A673 (cell line): ENCODE results near the gene IGLL5.

Source experiments
- EZH2 ChIP-seq: fragments of 200-600 bp; sonication (generic); IDR thresholded peaks from 2 replicates; pipeline ENCODE4 v1.6.1; 2017; ENCODE audit warnings: borderline replicate concordance, low read depth, mild to moderate bottlenecking, mixed read lengths, antibody characterized with exemption, low read length; ENCODE audit not compliant: poor library complexity, severe bottlenecking
- TF ChIP-seq, protein P1 (sequence below): fragments of 300-800, 200-600 bp; sonication (generic); conservative IDR thresholded peaks from 2 replicates; pipeline ENCODE4 v1.5.1; 2017; ENCODE audit warnings: low read depth, mild to moderate bottlenecking, antibody characterized with exemption, low read length, moderate library complexity, mixed read lengths

DNA sequence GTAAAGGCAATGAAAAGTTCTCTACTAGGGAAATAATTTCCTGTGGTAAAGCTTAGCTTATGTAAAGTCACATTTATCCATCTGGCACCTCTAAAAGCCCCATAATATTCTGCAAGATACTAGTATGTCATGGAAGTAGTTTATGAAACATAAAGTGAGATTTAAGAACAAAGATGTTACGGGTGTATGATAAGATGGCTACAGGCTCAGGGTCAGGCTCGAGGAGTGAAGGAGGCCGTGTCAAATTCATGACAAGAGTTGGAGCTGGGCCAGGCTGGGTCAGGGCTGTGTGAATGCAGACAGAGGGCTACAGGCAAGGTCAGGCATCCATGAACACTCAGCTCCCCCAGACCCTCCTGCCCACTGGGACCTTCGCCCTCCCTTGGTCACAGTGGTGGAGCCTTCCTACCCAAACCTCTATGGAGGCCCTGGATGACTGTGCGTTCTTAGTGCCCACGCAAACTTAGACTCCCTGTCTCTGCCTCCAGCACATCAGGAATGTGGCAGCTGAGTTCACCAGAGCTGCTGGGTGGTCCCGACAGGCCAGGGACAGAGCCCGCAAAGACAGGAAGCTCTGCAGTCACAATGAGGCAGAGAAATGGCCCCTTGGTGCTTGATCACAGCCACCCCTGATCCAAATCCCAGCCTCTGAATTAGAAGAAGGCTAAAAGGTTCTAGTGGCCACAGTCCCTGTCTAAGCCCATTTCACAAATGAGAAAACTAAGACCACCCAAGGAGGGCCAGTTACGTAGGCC, 14.8 kb downstream of the IGLL5 start:
- TF ChIP-seq, protein P1, sequence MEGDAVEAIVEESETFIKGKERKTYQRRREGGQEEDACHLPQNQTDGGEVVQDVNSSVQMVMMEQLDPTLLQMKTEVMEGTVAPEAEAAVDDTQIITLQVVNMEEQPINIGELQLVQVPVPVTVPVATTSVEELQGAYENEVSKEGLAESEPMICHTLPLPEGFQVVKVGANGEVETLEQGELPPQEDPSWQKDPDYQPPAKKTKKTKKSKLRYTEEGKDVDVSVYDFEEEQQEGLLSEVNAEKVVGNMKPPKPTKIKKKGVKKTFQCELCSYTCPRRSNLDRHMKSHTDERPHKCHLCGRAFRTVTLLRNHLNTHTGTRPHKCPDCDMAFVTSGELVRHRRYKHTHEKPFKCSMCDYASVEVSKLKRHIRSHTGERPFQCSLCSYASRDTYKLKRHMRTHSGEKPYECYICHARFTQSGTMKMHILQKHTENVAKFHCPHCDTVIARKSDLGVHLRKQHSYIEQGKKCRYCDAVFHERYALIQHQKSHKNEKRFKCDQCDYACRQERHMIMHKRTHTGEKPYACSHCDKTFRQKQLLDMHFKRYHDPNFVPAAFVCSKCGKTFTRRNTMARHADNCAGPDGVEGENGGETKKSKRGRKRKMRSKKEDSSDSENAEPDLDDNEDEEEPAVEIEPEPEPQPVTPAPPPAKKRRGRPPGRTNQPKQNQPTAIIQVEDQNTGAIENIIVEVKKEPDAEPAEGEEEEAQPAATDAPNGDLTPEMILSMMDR = no peak
- TF ChIP-seq EZH2 = no peak
